Measurements from ENCODE around the gene MS4A4A.

The MS4A4A gene

GRCh38 chr11:60357771-60358170, 77.3 kb downstream of the MS4A4A start:
- DNase-seq = no peak

All from amniotic stem cell (primary cell).